Loucy (cell line): Measurements from ENCODE around the gene SIRPG.

ENCODE experiments used
- EZH2phosphoT487 ChIP-seq: fragments of 200-600 bp; IDR thresholded peaks from 2 replicates; pipeline ENCODE4 v1.6.1; 2018; ENCODE audit warnings: antibody characterized with exemption, mild to moderate bottlenecking, moderate library complexity, borderline replicate concordance
- TF ChIP-seq, protein P1 (sequence below): fragments of 200-600 bp; sonication (generic); conservative IDR thresholded peaks from 2 replicates; pipeline ENCODE4 v1.5.1; 2014; ENCODE audit warnings: mild to moderate bottlenecking, antibody characterized with exemption, low read length

DNA sequence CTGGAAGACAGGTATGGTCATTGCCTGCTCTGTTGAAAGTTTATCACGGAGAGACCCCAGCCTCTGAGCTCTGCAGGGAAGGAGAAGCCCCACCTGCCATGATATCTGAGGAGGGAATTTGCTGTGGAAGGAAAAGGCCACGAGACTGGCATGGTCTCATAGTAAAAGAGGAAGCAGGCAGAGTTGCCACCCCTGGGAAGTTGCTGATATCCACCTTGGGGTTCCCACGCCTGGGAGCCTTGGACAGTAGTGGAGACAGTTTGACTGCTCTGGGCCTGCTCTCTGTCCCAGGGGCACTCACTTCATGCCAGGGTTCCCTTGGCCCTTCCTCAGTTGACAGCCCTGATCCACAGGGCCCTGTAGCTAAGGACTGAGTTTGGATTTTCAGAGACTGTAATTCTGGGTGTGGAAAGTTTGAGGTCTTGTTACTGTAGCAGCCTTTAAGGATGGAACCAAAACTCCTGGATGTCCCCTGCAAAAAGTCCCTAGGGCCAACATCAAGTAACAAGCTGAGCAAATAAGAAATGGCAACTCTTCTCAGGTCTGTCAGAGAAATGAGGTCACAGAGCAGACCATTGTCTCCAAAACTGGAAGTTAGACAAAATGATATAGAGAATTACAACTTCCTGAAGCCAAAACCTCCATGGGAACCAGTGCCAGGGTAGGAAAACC lies 30.9 kb downstream of the SIRPG start:
- TF ChIP-seq, protein P1, sequence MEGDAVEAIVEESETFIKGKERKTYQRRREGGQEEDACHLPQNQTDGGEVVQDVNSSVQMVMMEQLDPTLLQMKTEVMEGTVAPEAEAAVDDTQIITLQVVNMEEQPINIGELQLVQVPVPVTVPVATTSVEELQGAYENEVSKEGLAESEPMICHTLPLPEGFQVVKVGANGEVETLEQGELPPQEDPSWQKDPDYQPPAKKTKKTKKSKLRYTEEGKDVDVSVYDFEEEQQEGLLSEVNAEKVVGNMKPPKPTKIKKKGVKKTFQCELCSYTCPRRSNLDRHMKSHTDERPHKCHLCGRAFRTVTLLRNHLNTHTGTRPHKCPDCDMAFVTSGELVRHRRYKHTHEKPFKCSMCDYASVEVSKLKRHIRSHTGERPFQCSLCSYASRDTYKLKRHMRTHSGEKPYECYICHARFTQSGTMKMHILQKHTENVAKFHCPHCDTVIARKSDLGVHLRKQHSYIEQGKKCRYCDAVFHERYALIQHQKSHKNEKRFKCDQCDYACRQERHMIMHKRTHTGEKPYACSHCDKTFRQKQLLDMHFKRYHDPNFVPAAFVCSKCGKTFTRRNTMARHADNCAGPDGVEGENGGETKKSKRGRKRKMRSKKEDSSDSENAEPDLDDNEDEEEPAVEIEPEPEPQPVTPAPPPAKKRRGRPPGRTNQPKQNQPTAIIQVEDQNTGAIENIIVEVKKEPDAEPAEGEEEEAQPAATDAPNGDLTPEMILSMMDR, result no peak
- no peak for TF ChIP-seq EZH2phosphoT487
